Activated CD8-positive, alpha-beta memory T cell treated with anti-CD3 and anti-CD28 coated beads for 4 hours (primary cell): ENCODE results near the gene TEX54.
"Not testable (repeated sequence)": the region's sequence is repeated elsewhere in the genome, so short reads cannot be mapped to it uniquely, and the experiment has no call there.

Source experiments
- DNase-seq, 2 donors: peaks; one replicate each; pipeline ENCODE4 v3.0.0-alpha.2; 2020; ENCODE audit warnings: low read depth in 2 of 2

The TEX54 gene

DNA sequence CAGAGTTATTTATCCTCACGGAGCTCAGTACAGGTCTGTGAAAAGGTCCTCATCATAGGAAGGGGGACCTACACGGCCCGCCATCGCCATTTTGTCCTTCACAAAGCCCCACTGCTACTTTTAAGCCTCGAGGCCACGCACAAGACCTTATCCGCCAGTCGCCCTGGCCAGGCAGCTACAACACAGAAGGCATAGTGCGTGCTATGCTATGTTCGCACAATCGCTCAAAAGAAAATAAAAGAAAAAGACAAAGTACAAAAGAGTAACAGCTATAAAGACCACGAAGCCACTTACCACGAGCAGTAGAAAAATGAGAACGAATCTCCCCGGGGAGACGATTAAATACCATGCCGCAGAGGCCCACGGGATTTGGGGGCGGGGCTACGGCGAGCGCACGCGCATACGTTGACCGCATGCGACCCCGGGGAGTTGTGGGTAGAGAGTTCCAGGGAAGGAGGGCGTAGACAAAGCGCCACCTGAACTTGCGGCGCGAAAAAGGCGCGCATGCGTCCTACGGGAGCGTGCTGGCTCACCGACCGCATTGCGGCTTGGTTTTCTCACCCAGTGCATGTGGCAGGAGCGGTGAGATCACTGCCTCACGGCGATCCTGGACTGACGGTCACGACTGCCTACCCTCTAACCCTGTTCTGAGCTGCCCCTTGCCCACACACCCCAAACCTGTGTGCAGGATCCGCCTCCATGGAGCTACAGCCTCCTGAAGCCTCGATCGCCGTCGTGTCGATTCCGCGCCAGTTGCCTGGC is 23.1 kb upstream of the TEX54 start:
- DNase-seq: peak; percentile 96 to 98

DNA sequence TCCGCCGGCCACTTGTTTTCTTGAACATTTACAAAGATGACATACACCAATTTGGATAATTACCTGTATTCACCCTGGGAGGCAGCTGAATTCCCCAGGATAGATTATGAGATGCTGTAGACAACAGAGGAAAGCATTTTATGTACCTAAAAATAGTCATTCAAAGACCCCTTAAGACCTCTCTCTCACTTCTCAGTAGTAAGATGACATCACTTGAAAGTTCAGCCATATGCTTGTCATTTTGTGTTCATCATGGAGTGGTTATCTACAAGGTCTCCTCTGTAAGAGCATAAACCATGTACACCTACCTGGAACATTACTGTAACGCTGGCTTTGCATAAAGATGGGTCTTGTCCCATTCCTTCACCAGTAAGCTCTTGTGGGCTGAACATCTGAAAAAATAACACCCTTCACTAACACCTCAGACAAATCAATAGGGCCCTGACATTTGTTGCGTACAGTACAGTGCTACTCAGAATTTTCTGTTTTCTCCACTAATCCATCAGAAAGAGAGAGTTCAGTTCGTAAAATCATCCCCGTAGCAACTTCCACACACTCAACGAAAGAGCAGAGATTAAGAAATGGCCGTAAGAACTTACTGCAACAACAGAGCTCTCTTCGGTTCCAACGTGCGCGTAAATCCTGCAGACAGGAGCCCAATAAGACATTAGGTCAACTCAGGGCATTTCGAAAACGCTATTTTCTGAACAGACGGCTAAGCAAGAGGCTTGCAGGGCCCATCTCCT is 22.4 kb upstream of the TEX54 start:
- no peak for DNase-seq

DNA sequence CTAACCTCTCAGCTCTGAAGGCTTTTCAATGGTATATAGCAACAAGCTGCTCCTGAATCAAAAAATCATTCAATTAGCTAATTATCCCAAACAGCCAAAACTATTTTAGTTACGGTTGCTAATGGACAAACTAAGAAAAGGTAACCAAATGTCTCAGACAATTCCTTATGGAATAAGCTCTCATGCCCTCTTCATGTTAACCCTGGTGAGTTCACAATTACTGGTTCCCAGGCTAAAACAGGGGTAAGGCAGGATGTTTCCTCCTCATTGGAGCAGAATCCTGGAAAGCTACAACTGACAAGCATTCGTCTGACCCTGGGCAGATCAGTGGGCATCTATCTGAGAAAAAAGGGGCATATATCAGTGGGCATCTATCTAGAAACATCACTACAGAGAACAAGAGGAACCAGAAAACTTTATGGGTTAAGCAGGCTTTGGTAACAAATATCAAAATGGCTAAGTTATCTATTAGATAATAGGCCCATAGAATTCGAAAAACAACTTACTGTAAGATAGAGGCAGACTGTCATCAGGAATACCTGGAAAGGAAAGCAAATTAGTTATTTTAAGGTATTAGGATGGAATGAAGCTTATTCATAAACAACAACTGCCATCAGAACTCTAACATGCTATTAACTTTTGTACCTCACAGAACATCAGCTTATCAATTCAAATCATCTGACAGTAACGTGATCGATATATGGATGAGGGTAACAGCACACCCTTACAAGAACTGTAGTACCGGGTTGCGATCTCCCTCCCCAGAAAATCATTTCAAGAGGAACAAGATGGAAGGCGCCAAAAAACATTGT is 21.6 kb upstream of the TEX54 start:
- DNase-seq: no peak

DNA sequence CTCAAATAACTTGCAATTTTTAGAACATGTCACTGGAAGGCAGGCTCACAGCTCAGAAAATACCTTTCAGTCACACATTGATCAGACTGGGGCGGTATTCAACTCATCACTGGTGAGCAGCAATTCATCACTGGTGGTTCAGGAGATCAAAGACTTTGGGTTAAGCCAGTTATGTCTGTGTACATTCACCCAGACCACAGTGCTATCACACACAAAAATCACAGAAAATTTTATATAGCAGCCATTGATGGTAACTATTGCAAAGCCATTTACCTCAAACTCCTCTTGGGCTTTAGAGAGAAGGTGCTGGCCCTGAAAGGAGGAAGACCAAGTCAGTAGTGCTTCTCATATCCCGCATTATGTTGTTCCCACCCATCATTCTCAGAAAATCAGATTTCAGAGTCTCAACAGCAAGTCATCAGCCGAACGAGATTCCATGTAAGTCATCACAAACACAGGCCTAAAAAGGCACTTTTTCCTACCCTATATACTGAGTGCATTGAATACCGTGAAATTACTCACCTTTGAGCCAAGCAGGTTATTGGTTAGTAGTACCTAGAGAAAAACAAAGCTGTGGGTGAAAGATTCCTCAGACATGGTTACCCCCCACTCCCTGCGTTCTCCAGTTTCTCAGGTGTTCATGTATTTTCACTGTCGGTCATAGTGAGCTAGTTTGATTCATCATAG is 20.8 kb upstream of the TEX54 start:
- DNase-seq: no peak

DNA sequence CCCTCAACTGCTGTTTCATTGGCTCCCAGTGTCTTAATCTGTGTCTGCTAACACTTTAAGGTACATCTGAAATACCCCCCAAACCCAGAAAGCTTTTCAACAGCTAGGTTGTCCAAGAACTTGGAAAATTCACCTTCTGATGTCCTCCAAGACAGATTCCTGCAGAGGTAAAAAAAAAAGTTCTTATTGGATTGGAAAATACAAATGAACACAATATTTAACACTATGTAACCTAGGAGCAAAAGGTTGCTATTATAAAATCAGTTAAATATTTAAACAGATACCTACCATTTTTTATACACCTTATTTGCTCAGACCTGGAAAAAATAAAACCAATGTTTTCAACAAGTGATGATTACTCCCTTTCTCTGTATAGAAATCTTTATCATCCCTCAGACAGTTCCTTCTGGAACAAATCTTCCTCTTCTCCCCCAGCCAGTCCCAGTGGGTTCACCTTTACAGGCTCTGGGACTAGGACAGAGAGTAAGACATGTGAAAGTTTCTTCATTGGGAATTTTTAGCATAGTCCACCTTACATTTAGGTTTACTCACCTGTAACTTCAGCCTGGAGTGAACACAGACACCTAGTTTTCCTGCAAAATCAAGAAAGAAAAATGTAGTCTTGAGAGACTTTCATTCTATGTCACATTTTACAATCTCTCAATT is 20.0 kb upstream of the TEX54 start:
- DNase-seq: no peak

DNA sequence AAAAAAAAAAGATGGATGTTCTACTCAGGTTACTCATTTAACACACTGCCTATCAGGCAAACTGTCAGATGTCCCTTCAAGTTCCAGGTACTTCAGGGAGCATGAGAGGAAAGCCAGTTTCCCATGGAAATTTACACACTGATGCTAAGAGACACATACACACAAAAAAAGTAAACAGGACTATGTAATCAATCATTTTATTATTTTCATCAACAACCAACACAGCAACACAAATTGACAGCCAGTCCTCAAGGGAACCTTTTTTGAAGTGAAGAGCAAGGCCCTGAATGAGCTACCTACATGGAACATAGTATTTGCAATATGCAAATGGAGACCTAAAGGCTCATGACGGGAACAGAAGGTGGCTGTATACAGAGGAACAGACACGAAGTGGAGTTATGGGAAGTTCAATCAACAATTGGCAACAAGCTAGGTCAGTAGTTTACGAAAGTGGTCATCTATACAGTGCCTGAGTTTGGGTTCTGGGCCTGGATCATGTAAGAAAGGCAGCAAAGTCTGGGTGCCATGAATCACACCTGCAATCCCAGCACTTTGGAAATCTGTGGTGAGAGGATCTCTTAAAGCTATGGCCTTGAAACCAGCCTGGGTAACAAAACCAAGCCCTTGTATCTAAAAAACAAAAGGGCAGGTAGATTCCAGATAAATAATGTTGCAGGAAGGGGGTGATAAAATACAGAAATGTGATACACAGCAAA is 19.3 kb upstream of the TEX54 start:
- DNase-seq: no peak

DNA sequence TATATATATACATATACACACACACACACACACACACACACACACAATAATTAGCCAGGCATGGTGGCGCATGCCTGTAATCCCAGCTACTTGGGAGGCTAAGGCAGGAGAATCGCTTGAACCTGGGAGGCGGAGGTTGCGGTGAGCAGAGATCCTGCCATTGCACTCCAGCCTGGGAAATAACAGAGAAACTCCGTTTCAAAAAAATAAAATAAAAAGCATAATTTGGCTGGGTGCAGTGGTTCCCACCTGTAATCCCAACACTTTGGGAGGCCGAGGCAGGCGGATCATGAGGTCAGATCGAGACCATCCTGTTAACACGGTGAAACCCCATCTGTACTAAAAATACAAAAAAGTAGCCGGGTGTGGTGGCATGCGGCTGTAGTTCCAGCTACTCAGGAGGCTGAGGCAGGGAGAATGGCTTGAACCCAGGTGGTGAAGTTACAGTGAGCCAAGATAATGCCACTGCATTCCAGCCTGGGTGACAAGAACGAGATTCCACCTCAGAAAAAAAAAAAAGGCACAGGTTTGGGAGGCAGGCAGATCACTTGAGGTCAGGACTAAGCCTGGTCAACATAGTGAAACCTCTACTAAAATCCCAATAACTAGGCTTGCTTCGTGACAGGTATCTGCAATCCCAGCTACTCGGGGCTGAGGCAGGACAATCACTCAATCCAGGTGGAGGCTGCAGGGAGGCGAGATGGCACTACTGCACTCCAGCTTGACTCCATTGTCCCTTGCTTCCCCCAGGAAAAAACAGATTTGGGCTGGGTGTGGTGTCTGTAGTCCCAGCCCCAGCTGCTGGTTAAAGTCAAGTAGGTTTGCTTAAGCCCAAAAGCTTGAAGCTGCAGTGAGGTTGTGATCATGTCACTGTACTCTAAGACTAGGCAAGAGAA is 18.5 kb upstream of the TEX54 start:
- no peak for DNase-seq

DNA sequence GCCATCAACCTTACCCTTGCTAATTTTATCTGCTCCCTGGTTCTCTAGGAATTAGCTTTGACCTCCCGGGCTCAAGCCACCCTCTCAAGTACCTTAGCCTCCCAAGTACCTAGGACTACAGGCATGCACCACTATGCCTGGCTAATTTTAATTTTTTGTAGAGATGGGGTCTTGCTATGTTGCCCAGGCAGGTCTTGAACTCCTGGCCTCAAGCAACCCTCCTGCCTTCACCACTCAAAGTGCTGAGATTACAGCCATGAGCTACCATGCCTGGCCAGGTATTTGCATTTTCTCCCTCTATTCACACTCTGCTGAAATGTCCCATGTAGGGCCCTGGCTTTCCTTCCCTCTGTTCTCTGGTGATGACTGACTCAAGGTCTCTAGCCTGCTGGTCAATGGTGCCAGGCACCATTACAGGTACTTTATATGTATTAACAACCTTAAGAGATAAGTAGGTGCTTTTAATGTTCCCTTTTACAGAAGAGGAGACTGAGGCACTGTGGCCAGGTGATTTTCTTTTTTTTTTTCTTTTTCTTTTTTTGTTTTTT is 15.2 kb upstream of the TEX54 start:
- no peak for DNase-seq

DNA sequence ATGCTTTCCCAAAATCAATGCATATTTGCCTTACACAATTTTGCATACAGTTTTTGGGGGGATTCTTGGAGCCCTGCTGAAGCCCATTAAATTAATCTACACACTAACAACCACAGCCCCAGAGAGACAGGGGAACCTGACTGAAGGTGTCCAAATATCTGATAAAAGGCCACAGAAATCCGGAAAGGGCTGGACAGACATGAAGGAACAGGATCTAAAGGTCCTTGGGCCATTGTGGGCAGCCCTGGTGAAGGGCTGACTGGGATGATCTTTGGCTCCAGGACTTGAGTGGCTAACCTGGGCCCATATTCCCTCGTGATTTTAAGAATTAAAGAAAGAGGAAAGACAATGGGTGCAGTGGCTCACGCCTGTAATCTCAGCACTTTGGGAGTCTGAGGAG is 13.5 kb upstream of the TEX54 start:
- no peak for DNase-seq

DNA sequence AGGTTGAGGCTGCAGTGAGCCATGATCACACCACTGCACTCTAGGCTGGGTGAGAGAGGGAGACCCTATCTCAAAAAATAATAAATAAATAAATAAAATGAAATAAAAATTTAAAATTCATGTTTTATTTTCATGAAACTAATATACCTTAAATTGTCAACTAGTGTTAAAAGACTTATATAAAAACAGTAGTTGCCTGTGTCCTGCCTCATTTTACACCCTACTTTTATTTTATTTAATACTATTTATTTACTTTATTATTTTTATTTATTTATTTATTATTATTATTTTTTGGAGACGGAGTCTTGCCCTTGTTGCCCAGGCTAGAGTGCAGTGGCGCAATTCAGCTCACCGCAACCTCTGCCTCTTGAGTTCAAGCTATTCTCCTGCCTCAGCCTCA is 11.5 kb upstream of the TEX54 start:
- no peak for DNase-seq

DNA sequence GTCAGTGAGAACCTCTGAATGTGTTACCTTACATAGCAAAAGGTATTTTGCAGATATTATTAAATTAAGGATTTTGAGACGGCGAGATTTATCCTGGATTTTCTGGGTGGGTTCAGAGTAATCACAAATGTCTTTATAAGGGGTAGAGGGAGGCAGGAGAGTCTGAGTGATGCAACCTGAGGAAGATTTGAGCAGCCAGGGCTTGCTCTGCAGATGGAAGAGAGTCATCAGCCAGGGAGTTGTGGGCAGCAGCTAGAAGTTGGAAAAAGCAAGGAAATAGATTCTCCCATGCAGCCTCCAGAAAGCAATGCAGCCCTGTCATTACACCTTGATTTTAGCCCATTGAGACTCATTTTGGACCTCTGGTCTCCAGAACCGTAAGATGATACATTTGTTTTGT is 10.8 kb upstream of the TEX54 start:
- no peak for DNase-seq

DNA sequence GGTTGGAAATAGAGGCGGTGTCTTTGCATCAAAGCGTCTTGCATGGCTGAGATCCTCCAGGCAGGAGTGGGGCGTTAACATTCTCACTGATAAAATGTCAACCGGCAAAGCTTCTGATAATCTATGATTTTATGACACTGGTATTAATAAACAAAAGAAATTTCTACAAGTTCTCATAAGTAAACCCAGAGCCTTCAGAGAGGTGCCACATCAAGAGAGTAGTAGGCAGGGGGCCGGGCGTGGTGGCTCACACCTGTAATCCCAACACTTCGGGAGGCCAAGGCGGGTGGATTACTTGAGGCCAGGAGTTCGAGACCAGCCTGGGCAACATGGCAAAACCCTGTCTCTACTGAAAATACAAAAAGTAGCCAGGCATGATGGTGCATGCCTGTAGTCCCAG is 10.2 kb upstream of the TEX54 start:
- not testable (repeated sequence) for DNase-seq

DNA sequence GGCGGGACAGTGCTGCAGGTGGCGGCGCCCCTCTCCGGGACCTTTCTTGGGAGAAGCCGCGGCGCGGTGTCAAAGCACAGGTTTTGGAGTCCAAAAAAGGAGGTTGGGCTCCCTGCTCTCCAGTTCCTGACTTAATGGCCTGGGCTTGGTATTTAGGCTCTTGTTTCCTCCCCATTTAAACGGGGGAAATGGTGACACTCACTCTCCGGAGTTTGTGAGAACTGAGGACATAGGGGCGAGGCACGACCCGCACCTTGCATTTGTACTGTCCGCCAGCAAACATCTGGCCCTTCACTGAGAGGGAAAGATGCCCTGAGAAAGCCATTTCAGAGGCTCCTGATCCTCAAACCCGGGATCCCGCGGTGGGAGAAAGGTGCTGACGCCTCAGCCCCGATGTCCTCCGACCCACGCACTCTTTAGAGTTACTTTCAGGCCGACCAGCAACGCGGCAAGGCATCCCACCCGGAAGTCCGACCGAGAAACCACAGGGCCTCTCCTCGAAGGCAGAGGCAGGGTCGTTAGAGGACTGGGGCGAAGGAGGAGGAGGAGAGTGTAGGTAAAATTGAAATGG is 9.6 kb upstream of the TEX54 start:
- DNase-seq: no peak

DNA sequence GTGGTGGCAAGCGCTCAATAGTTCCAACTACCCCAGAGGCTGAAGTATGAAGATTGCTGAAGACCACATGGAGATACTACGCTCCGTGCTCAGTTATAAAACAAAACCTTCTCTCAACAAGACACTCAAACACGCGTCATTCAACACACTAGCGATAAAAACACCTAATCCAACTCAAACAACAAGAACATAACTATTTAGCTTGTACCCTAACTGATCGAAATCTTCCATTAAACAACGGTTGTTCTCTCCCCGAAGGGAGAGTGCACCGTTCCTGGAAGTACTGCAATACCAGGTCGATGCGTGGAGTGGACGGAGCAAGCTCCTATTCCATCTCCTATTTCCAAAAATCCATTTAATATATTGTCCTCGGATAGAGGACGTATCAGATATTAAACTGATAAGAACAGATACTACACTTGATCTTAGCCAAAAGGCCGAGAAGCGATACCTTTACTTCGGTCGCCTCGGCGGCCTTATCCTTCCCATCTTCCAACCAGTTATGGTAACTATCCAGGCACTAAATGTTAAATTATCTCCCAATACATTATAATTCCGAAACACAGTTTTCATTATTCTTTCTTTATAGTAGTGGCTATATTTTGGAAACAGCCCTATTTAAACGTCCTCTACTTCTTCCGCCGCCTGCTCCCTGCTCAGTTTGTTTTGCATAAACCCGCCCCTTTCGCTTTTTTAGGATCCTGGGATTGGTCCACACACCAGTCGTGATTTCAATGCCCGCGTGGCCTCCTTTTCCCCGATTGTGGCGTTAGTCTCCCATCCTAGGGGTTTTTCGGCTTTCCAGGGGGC is 8.9 kb upstream of the TEX54 start:
- DNase-seq: peak; percentile 62 to 73

DNA sequence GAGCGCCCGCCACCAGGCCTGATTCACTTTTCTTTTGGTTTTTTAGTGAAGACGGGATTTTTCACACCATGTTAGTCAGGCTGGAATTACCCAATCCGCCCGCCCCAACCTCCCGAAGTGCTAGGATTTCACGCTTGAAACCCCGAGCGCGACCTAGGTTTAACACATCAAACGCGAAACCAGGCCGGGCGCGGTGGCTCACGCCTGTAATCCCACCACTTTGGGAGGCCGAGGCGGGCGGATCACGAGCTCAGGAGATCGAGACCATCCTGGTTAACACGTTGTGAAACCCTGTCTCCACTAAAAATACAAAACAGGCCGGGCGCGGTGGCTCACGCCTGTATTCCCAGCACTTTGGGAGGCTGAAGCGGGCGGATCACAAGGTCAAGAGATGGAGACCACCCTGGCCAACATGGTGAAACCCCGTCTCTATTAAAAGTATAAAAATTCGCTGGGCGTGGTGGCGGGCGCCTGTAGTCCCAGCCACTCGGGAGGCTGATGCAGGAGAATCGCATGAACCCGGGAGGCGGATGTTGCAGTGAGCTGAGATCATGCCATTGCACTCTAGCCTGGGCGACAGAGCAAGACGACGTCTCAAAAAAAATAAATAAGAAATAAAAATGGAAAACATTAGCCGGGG is 8.2 kb upstream of the TEX54 start:
- peak; percentile 53 to 64 for DNase-seq

DNA sequence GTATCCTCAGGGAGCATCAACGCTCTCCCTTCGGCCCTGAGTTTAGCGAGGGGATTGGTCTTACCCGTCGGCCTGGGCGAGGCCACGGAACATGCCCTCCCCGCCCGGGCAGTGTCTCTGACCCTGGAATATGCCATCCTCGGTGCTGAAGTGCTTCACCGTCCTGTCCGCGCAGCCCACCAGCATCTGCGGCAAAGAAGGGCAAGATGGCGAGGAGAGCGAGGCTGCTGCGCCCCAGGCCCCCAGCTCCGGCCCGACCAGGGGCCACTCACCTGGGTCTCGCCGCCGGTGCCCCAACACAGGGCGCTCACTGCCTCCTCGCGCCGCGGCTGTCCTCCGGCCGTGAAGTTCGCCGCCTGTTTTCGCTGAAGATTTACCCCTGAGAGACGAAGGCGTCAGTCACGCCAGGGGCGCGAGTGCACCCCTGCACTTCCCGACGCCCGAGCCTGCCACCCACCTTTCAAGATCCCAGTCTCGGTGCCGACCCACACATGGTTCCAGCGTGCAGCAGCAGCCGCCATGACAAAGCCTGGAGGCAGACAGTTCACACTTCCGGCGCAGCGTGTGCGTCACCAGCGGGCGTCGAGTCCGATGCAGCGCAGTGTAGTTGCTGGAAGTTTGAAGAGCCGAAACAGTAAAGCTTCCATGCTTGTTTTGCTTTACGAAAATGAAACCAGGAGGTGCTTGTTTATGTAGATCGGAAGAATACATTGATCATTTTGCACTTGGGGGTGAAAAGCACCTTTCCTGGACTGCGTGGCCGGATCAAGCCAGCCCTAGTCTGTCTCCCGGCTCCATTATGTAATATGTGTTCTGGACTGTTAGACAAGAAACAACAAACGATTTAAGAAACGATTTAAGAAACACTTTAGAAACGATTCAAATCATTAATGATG is 6.7 kb upstream of the TEX54 start, which contains the start of gene WDR74:
Gene WDR74 (minus strand): TSS at position 541 of the 896 bp plus-strand sequence. CDS start 20 bp downstream, at position 521.
- DNase-seq: peak; percentile 80 to 90
